EL (cell line): Measurements from ENCODE around the gene PNMA8C.
"Not testable (repeated sequence)": the region's sequence is repeated elsewhere in the genome, so short reads cannot be mapped to it uniquely, and the experiment has no call there.

Experiments used
- DNase-seq: peaks from one replicate; pipeline ENCODE4 v3.0.0-alpha.2; 2016

The PNMA8C gene

GRCh38 chr19:46410205-46411087 is 18.3 kb downstream of the PNMA8C start:
- DNase-seq = no peak

- DNase-seq = no peak
These were observed 19.5 kb downstream of the PNMA8C start for GRCh38 chr19:46409191-46409590.

- DNase-seq = no peak
These were observed 20.1 kb downstream of the PNMA8C start for GRCh38 chr19:46408664-46409039.

GRCh38 chr19:46407856-46408663 is 20.7 kb downstream of the PNMA8C start:
- DNase-seq = no peak

- no peak for DNase-seq
These were observed 21.8 kb downstream of the PNMA8C start for GRCh38 chr19:46406976-46407375.

- DNase-seq = peak; percentile 43
These were observed 23.8 kb downstream of the PNMA8C start for GRCh38 chr19:46404753-46405468.

GRCh38 chr19:46404055-46404752 is 24.5 kb downstream of the PNMA8C start:
- peak; percentile 70 for DNase-seq

- no peak for DNase-seq
These were observed 26.0 kb downstream of the PNMA8C start for GRCh38 chr19:46402725-46403124.

GRCh38 chr19:46397801-46398479 is 30.8 kb downstream of the PNMA8C start:
- DNase-seq = not testable (repeated sequence)

GRCh38 chr19:46394402-46394797 is 34.3 kb downstream of the PNMA8C start:
- no peak for DNase-seq

- no peak for DNase-seq
These were observed 35.0 kb downstream of the PNMA8C start for GRCh38 chr19:46393456-46394401.

- DNase-seq = no peak
These were observed 35.9 kb downstream of the PNMA8C start for GRCh38 chr19:46392837-46393236.

GRCh38 chr19:46392252-46392801 is 36.4 kb downstream of the PNMA8C start:
- peak; percentile 21 for DNase-seq

- DNase-seq = no peak
These were observed 37.2 kb downstream of the PNMA8C start for GRCh38 chr19:46391296-46392251.

GRCh38 chr19:46390866-46391265 is 37.9 kb downstream of the PNMA8C start:
- DNase-seq = no peak

- no peak for DNase-seq
These were observed 38.4 kb downstream of the PNMA8C start for GRCh38 chr19:46390121-46390858.

GRCh38 chr19:46388311-46389095 is 40.2 kb downstream of the PNMA8C start:
- no peak for DNase-seq

GRCh38 chr19:46387713-46388130 is 41.0 kb downstream of the PNMA8C start:
- no peak for DNase-seq
